GM10248 (cell line): ENCODE measurements around the gene PFKFB3.
"Not testable (repeated sequence)": the region's sequence is repeated elsewhere in the genome, so short reads cannot be mapped to it uniquely, and the experiment has no call there.

Source experiments
- CTCF ChIA-PET: fragments of 300-600 bp; sonication (Branson Sonifier 250); formaldehyde crosslinking; extraction: SDS; loops from one replicate; lab custom pipeline; 2021; ENCODE audit warnings: antibody characterized with exemption; lab: Yijun Ruan, JAX
- POLR2A ChIA-PET: fragments of 350-650 bp; sonication (Branson Sonifier 250); formaldehyde crosslinking; extraction: SDS; loops from one replicate; lab custom pipeline; 2020; ENCODE audit warnings: antibody characterized with exemption; lab: Yijun Ruan, JAX
- DNase-seq: peaks from one replicate; pipeline ENCODE4 v3.0.0; 2012; ENCODE audit errors: extremely low spot score
- CTCF ChIP-seq: IDR thresholded peaks from 2 replicates; pipeline ENCODE4 v1.5.1; 2012; ENCODE audit warnings: mild to moderate bottlenecking, low read depth; ENCODE audit errors: extremely low read depth, missing control alignments, control extremely low read depth

Gene PFKFB3

GRCh38 chr10:6181249-6181648 is 21.5 kb upstream of the PFKFB3 start:
- ChIA-PET POLR2A (no interaction called here), CTCF (interaction anchor here (1.8 kb wide), 1 partner anchor 21 kb away, joined by 7 read pairs; the partner anchor contains the start of gene PFKFB3)
- DNase-seq, result no peak
- TF ChIP-seq CTCF, result no peak

GRCh38 chr10:6182454-6183098 is 20.2 kb upstream of the PFKFB3 start:
- ChIA-PET CTCF (interaction anchor here (0.8 to 1.8 kb wide), 4 partner anchors 17 to 219 kb away, joined by 3 to 7 read pairs (median 4); partner anchors contain the start of gene PFKFB3), POLR2A (interaction anchor here (1.3 kb wide), 1 partner anchor 20 kb away, joined by 4 read pairs; the partner anchor contains the start of gene PFKFB3)
- no peak for TF ChIP-seq CTCF
- DNase-seq, result no peak

GRCh38 chr10:6185039-6185716 is 17.6 kb upstream of the PFKFB3 start:
- ChIA-PET CTCF (interaction anchor here (1.2 to 2.4 kb wide), 3 partner anchors 14 to 18 kb away, joined by 3 to 13 read pairs (median 4); partner anchors contain the start of gene PFKFB3), POLR2A (interaction anchor here (1.6 kb wide), 1 partner anchor 17 kb away, joined by 4 read pairs; the partner anchor contains the start of gene PFKFB3)
- no peak for TF ChIP-seq CTCF
- DNase-seq, result no peak

GRCh38 chr10:6186894-6187256 is 15.9 kb upstream of the PFKFB3 start:
- CTCF ChIA-PET, result interaction anchor here (0.9 to 1.5 kb wide), 6 partner anchors 16 to 230 kb away, joined by 3 to 8 read pairs (median 3); partner anchors contain the start of gene PFKFB3
- POLR2A ChIA-PET, result interaction anchor here (1.1 kb wide), 1 partner anchor 16 kb away, joined by 4 read pairs; the partner anchor contains the start of gene PFKFB3
- no peak for TF ChIP-seq CTCF
- DNase-seq, result no peak

GRCh38 chr10:6187278-6187677 is 15.5 kb upstream of the PFKFB3 start:
- TF ChIP-seq CTCF, result no peak
- ChIA-PET CTCF (interaction anchor here (0.9 to 1.5 kb wide), 6 partner anchors 15 to 230 kb away, joined by 3 to 8 read pairs (median 3); partner anchors contain the start of gene PFKFB3), POLR2A (interaction anchor here (1.1 kb wide), 1 partner anchor 15 kb away, joined by 4 read pairs; the partner anchor contains the start of gene PFKFB3)

GRCh38 chr10:6190033-6190432 is 12.7 kb upstream of the PFKFB3 start:
- CTCF ChIA-PET, result interaction anchor here (3.0 kb wide), 1 partner anchor 212 kb away, joined by 9 read pairs; no protein-coding TSS in a partner anchor
- POLR2A ChIA-PET, DNase-seq: not testable (repeated sequence)

More at GRCh38 chr10:6187278-6187677, 15.5 kb upstream of the PFKFB3 start:
- DNase-seq, result no peak
